ENCODE results near the gene RPS6KA5. TPM values are rescaled to one million over a fixed set of nuclear protein-coding genes. Genes with fewer than 3 reads are reported as not detected.

Gene RPS6KA5
- total and polyA plus RNA-seq, 7 donors: 0.94 to 20.0 (median 11.5) TPM

DNA sequence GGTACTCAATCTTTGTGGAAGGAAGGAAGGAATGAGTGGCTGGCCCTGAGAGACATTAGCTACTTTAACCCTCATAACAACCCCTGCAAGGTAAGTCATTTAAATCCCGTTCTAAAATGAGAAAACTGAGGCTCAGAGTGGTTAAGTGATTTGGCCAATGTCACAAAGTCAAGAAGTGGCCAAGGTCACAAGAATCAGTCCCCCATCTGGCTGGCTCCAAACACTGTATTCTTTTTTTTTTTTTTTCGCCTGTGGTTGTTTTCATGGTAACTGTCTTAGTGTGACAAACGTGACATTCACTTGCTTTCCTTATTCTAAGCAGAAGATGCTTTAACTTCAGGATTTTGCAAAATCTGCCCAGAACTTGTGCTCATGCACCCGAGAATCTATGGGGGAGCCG, 247.0 kb downstream of the RPS6KA5 start:
- intact Hi-C loops (cut with DNase I): no loop called here
- WGBS, 3 donors: 79 to 83% (median 79%) methylated on average over 5 of the region's 5 CpGs

DNA sequence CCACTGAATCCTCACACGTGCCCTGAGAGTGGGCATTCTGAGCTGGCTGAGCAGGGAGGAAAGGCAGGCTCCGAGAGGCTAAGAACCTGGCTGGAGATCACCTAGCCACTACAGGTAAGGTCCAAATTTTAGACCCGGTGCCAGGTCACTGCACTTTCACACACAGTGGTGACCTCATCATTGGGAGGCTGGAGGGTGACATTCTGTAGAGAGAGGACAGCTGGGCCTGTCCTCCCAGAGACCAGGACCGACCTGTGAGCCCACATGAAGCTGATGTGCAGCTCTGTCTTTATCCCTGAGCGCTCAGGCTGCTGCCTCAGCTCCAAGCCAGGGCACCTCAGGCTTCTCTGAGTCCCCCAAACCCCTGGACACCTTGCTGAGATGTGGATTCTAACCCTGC, 248.3 kb downstream of the RPS6KA5 start:
- H3K9me3 ChIP-seq: no peaks in the 10 kb centered on the region
- no peak overlapping the region for H3K27ac ChIP-seq
- H3K36me3 ChIP-seq (ENCODE audit: insufficient read depth in 1 of 2, low read depth in 1 of 2): no peaks in the 10 kb centered on the region
- peaks cover 50% of the 10 kb centered on the region for H3K4me1 ChIP-seq
- no peak for DNase-seq
- 87 to 99% (median 91%) methylated on average over 5 of the region's 5 CpGs for WGBS, 3 donors
- no peak for ATAC-seq
- intact Hi-C loops (cut with DNase I): no loop called here
- no peak overlapping the region for H3K4me3 ChIP-seq
- no peaks in the 10 kb centered on the region for H3K27me3 ChIP-seq (ENCODE audit: insufficient read depth in 3 of 3, low read length in 2 of 3)
- TF ChIP-seq, protein P1, sequence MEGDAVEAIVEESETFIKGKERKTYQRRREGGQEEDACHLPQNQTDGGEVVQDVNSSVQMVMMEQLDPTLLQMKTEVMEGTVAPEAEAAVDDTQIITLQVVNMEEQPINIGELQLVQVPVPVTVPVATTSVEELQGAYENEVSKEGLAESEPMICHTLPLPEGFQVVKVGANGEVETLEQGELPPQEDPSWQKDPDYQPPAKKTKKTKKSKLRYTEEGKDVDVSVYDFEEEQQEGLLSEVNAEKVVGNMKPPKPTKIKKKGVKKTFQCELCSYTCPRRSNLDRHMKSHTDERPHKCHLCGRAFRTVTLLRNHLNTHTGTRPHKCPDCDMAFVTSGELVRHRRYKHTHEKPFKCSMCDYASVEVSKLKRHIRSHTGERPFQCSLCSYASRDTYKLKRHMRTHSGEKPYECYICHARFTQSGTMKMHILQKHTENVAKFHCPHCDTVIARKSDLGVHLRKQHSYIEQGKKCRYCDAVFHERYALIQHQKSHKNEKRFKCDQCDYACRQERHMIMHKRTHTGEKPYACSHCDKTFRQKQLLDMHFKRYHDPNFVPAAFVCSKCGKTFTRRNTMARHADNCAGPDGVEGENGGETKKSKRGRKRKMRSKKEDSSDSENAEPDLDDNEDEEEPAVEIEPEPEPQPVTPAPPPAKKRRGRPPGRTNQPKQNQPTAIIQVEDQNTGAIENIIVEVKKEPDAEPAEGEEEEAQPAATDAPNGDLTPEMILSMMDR (IDR thresholded peaks at IDR 0.05): no peak

More for the DNA sequence above, 247.0 kb downstream of the RPS6KA5 start:
- H3K27me3 ChIP-seq (ENCODE audit: insufficient read depth in 3 of 3, low read length in 2 of 3): no peaks in the 10 kb centered on the region
- H3K4me1 ChIP-seq: peaks cover 36% of the 10 kb centered on the region
- H3K36me3 ChIP-seq (ENCODE audit: insufficient read depth in 1 of 2, low read depth in 1 of 2): no peaks in the 10 kb centered on the region
- H3K4me3 ChIP-seq: no peak overlapping the region
- no peak for ATAC-seq
- no peak for DNase-seq
- H3K27ac ChIP-seq: no peak overlapping the region
- no peaks in the 10 kb centered on the region for H3K9me3 ChIP-seq
- TF ChIP-seq, protein P1 (IDR thresholded peaks at IDR 0.05): no peak

DNA sequence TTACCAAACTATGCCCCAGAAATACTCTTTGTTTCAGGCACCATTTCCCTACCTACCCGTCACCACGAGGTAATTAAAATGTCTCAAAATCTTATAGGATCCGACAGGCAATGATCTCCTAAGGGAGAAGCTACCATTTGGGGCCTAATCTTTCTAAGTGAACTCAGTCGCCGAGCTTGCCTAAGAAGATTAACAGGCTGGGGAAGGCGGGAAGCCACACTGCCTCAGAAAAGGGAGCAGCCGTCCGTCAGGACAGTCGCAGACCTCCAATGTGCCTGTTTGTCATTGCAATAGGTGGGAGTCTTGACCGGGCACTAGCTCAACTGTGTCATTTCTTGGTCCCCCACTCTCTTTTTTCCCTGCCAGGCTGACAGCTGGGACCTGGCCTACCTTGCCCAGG, 248.8 kb downstream of the RPS6KA5 start:
- Histone ChIP-seq H3K9me3 (no peaks in the 10 kb centered on the region), H3K27me3 (ENCODE audit: insufficient read depth in 3 of 3, low read length in 2 of 3) (no peaks in the 10 kb centered on the region), H3K4me3 (no peak overlapping the region), H3K27ac (peak overlapping the region; percentile 52), H3K36me3 (ENCODE audit: insufficient read depth in 1 of 2, low read depth in 1 of 2) (no peaks in the 10 kb centered on the region), H3K4me1 (peaks cover 53% of the 10 kb centered on the region)
- ATAC-seq: no peak
- 91 to 92% (median 91%) methylated on average over 10 of the region's 10 CpGs for WGBS, 3 donors
- TF ChIP-seq, protein P1 (IDR thresholded peaks at IDR 0.05): no peak
- peak in 1 of 2 donors; percentile 27 for DNase-seq
- intact Hi-C loops (cut with DNase I): no loop called here

DNA sequence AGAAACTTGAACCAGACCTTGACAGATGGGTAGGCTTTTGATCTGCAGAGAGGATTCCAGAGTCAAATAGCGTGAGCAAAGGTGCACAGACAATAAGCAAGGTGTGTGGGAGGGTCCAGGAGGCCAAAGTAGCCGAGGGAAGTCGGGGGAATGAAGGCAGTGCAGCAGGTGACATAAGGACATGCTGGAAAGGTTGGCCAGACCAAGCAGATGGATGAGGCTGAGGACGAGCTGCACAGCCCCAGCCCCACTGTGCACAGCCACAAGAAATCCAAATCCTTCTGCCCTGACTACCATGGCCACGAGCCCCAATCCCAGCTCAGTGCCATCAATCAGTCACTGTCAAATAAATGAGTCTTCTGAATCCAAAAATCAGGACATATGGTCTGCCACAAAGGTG, 249.6 kb downstream of the RPS6KA5 start:
- Histone ChIP-seq H3K36me3 (ENCODE audit: insufficient read depth in 1 of 2, low read depth in 1 of 2) (no peaks in the 10 kb centered on the region), H3K9me3 (no peaks in the 10 kb centered on the region), H3K27ac (peak overlapping the region; percentile 52), H3K4me3 (no peak overlapping the region), H3K4me1 (peaks cover 62% of the 10 kb centered on the region), H3K27me3 (ENCODE audit: insufficient read depth in 3 of 3, low read length in 2 of 3) (no peaks in the 10 kb centered on the region)
- DNase-seq (peak in 1 of 2 donors; percentile 28), ATAC-seq (peak in 2 of 4 donors; percentile 12 to 20)
- TF ChIP-seq, protein P1 (IDR thresholded peaks at IDR 0.05): no peak
- WGBS, 3 donors: 25 to 59% (median 36%) methylated on average over 5 of the region's 5 CpGs
- intact Hi-C loops (cut with DNase I): no loop called here
